HL-60 (cell line): ENCODE results near the gene FCGR1A.
"Not testable (repeated sequence)": the region's sequence is repeated elsewhere in the genome, so short reads cannot be mapped to it uniquely, and the experiment has no call there.

ENCODE experiments used
- GABPA ChIP-seq: IDR thresholded peaks from 2 replicates; pipeline ENCODE4 v1.6.1; 2012; ENCODE audit warnings: low read depth
- POLR2AphosphoS5 ChIP-seq: IDR thresholded peaks from 2 replicates; pipeline ENCODE4 v1.6.1; 2012; ENCODE audit warnings: low read depth
- SPI1 ChIP-seq: IDR thresholded peaks from 2 replicates; pipeline ENCODE4 v1.6.1; 2012; ENCODE audit warnings: low read depth, mild to moderate bottlenecking, borderline replicate concordance
- TF ChIP-seq, protein P1 (sequence below): IDR thresholded peaks from one replicate; pipeline ENCODE4 v1.5.1; 2011; ENCODE audit warnings: low read length, control low read depth, inconsistent platforms; ENCODE audit not compliant: insufficient read depth
- TF ChIP-seq, protein P2 (sequence below): IDR thresholded peaks from 2 replicates; pipeline ENCODE4 v1.6.1; 2012; ENCODE audit warnings: low read depth; ENCODE audit not compliant: insufficient replicate concordance

DNA sequence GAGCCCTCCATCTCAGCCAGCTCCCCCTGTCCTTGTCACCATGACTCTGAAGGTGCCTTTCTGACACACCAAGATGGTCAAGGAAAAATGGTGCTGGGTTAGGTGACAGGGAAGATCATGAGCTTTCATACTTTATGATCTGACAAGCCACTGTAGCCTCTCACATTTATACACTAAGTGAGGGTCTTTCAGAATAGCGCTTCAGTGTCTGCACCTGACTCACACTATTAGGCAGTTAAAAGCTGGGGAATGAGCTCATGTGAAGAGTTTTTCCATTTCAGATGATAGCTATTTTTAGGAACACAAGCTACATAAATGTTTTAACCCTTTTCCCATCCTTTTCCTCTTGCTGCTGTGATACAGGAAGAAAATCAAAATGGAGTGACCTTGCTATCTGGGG, 4.2 kb upstream of the FCGR1A start:
- TF ChIP-seq, protein P1, sequence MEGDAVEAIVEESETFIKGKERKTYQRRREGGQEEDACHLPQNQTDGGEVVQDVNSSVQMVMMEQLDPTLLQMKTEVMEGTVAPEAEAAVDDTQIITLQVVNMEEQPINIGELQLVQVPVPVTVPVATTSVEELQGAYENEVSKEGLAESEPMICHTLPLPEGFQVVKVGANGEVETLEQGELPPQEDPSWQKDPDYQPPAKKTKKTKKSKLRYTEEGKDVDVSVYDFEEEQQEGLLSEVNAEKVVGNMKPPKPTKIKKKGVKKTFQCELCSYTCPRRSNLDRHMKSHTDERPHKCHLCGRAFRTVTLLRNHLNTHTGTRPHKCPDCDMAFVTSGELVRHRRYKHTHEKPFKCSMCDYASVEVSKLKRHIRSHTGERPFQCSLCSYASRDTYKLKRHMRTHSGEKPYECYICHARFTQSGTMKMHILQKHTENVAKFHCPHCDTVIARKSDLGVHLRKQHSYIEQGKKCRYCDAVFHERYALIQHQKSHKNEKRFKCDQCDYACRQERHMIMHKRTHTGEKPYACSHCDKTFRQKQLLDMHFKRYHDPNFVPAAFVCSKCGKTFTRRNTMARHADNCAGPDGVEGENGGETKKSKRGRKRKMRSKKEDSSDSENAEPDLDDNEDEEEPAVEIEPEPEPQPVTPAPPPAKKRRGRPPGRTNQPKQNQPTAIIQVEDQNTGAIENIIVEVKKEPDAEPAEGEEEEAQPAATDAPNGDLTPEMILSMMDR: not testable (repeated sequence)
- TF ChIP-seq, protein P2, sequence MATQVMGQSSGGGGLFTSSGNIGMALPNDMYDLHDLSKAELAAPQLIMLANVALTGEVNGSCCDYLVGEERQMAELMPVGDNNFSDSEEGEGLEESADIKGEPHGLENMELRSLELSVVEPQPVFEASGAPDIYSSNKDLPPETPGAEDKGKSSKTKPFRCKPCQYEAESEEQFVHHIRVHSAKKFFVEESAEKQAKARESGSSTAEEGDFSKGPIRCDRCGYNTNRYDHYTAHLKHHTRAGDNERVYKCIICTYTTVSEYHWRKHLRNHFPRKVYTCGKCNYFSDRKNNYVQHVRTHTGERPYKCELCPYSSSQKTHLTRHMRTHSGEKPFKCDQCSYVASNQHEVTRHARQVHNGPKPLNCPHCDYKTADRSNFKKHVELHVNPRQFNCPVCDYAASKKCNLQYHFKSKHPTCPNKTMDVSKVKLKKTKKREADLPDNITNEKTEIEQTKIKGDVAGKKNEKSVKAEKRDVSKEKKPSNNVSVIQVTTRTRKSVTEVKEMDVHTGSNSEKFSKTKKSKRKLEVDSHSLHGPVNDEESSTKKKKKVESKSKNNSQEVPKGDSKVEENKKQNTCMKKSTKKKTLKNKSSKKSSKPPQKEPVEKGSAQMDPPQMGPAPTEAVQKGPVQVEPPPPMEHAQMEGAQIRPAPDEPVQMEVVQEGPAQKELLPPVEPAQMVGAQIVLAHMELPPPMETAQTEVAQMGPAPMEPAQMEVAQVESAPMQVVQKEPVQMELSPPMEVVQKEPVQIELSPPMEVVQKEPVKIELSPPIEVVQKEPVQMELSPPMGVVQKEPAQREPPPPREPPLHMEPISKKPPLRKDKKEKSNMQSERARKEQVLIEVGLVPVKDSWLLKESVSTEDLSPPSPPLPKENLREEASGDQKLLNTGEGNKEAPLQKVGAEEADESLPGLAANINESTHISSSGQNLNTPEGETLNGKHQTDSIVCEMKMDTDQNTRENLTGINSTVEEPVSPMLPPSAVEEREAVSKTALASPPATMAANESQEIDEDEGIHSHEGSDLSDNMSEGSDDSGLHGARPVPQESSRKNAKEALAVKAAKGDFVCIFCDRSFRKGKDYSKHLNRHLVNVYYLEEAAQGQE: not testable (repeated sequence)
- TF ChIP-seq POLR2AphosphoS5, GABPA, SPI1: not testable (repeated sequence)
